CD14-positive monocyte (primary cell): Measurements from ENCODE around the gene CDK5RAP2. TPM values are rescaled to one million over a fixed set of nuclear protein-coding genes. Genes with fewer than 3 reads are reported as not detected.
"Not testable (repeated sequence)": the region's sequence is repeated elsewhere in the genome, so short reads cannot be mapped to it uniquely, and the experiment has no call there.

ENCODE experiments used
- DNase-seq, 3 donors: peaks; one replicate each; pipeline ENCODE4 v3.0.0-alpha.2; 2011 to 2022
- H2AFZ ChIP-seq: 2 replicates; pipeline ENCODE4 v1.6.0; 2012; ENCODE audit warnings: mild to moderate bottlenecking, low read depth, low read length, inconsistent platforms; ENCODE audit not compliant: insufficient read depth, poor library complexity, severe bottlenecking
- H3K27ac ChIP-seq, 2 donors: 1 replicate in 1 of 2; 2 replicates in 1 of 2; pipeline ENCODE4 v1.5.1; 2012 to 2013; ENCODE audit warnings: low read length in 2 of 2, control low read depth in 1 of 2, inconsistent platforms in 1 of 2, low read depth in 1 of 2, mild to moderate bottlenecking in 1 of 2
- H3K27me3 ChIP-seq, 2 donors: one replicate each; pipeline versions ENCODE4 v1.6.0 to v1.6.1; 2011 to 2013; ENCODE audit warnings: low read length in 2 of 2; ENCODE audit not compliant: control insufficient read depth in 2 of 2, insufficient read depth in 2 of 2
- H3K36me3 ChIP-seq, 2 donors: replicated peaks in 1 of 2; 1 replicate in 1 of 2; 2 replicates in 1 of 2; pipeline versions ENCODE4 v1.5.1 to v1.6.1; 2012 to 2013; ENCODE audit warnings: low read length in 2 of 2, control low read depth in 1 of 2, inconsistent platforms in 1 of 2, mild to moderate bottlenecking in 1 of 2; ENCODE audit not compliant: insufficient read depth in 2 of 2, control insufficient read depth in 1 of 2
- H3K4me1 ChIP-seq, 2 donors: 1 replicate in 1 of 2; 2 replicates in 1 of 2; pipeline versions ENCODE4 v1.5.1 to v1.6.1; 2012 to 2013; ENCODE audit warnings: low read length in 2 of 2, control low read depth in 1 of 2, inconsistent platforms in 1 of 2, mild to moderate bottlenecking in 1 of 2, moderate library complexity in 1 of 2; ENCODE audit not compliant: insufficient read depth in 2 of 2, control insufficient read depth in 1 of 2
- H3K4me2 ChIP-seq: replicated peaks from 2 replicates; pipeline ENCODE3; 2012; ENCODE audit warnings: low read length, moderate library complexity, mild to moderate bottlenecking; ENCODE audit not compliant: poor library complexity, severe bottlenecking; ENCODE audit errors: extremely low read depth
- H3K4me3 ChIP-seq, 3 experiments: fragments of 200-600 bp in 1 of 3; sonication (generic) in 1 of 3; replicated peaks in 1 of 3; 1 replicate in 2 of 3; 2 replicates in 1 of 3; pipeline ENCODE4 v1.5.1; 2011 to 2013; ENCODE audit warnings: low read length in 3 of 3, mild to moderate bottlenecking in 3 of 3, control low read depth in 2 of 3, low read depth in 2 of 3, inconsistent platforms in 1 of 3, moderate library complexity in 1 of 3
- H3K79me2 ChIP-seq: 2 replicates; pipeline ENCODE4 v1.6.0; 2012; ENCODE audit warnings: mild to moderate bottlenecking, control low read depth, inconsistent platforms, low read length, moderate library complexity; ENCODE audit not compliant: insufficient read depth
- H3K9ac ChIP-seq: 2 replicates; pipeline ENCODE4 v1.6.0; 2017; ENCODE audit warnings: low read length, mild to moderate bottlenecking; ENCODE audit not compliant: insufficient read depth, poor library complexity, severe bottlenecking
- H3K9me3 ChIP-seq, 2 donors: replicated peaks in 1 of 2; 1 replicate in 1 of 2; 2 replicates in 1 of 2; pipeline versions ENCODE4 v1.5.1 to v1.6.1; 2012 to 2013; ENCODE audit warnings: low read length in 2 of 2, control low read depth in 1 of 2; ENCODE audit not compliant: control insufficient read depth in 1 of 2, insufficient read depth in 1 of 2
- H4K20me1 ChIP-seq: 2 replicates; pipeline ENCODE4 v1.6.0; 2012; ENCODE audit warnings: mild to moderate bottlenecking, low read length, control low read depth, moderate library complexity; ENCODE audit not compliant: insufficient read depth
- H3K27ac Mint-ChIP-seq, 7 donors: one replicate each; pipeline ENCODE4 v1.8.0; 2020; ENCODE audit warnings: mild to moderate bottlenecking in 7 of 7, mixed read lengths in 7 of 7, moderate library complexity in 6 of 7, inconsistent platforms in 2 of 7
- H3K27me3 Mint-ChIP-seq, 3 donors: one replicate each; pipeline ENCODE4 v1.8.0; 2021 to 2022; ENCODE audit warnings: low read depth in 3 of 3, mild to moderate bottlenecking in 3 of 3, mixed read lengths in 3 of 3, moderate library complexity in 3 of 3, inconsistent platforms in 1 of 3
- H3K36me3 Mint-ChIP-seq, 2 donors: one replicate each; pipeline ENCODE4 v1.8.0; 2020; ENCODE audit warnings: mixed read lengths in 2 of 2, inconsistent platforms in 1 of 2, mild to moderate bottlenecking in 1 of 2
- H3K4me1 Mint-ChIP-seq: one replicate; pipeline ENCODE4 v1.8.0; 2020; ENCODE audit warnings: mild to moderate bottlenecking, mixed read lengths
- H3K4me3 Mint-ChIP-seq, 2 donors: one replicate each; pipeline ENCODE4 v1.8.0; 2020; ENCODE audit warnings: mild to moderate bottlenecking in 2 of 2, mixed read lengths in 2 of 2, moderate library complexity in 1 of 2
- H3K9me3 Mint-ChIP-seq, 7 donors: one replicate each; pipeline ENCODE4 v1.8.0; 2020 to 2022; ENCODE audit warnings: mixed read lengths in 7 of 7, mild to moderate bottlenecking in 6 of 7, moderate library complexity in 6 of 7, inconsistent platforms in 2 of 7
- CTCF ChIP-seq: fragments of 200-600 bp; IDR thresholded peaks from one replicate; pipeline ENCODE4 v1.8.0; 2022; ENCODE audit warnings: antibody characterized with exemption, mild to moderate bottlenecking
- WGBS: methylation state at CpG from one replicate; pipeline ENCODE4 v1.1.5; 2013; ENCODE audit warnings: missing lambda C conversion rate; ENCODE audit not compliant: insufficient coverage; 5-methylcytosine and 5-hydroxymethylcytosine counted together
- intact Hi-C, 2 donors: fragments of 100-400 bp; cut with micrococcal nuclease; formaldehyde crosslinking; loops; one replicate each; pipeline versions ENCODE4 v1.15.0 to v1.15.1; 2023
- polyA plus RNA-seq, 3 donors: library from polyadenylated mRNA; depleted of rRNA in 1 of 3; unstranded in 2 of 3; stranded (reverse) in 1 of 3; fragments of 300-500 nt in 2 of 3; fragments of >200 nt in 1 of 3; fragmentation: Illumina TruSeq in 2 of 3; gene quantifications; 1 replicate in 2 of 3; 2 replicates in 1 of 3; pipeline ENCODE4 v1.2.3, GENCODE V29; 2012 to 2021

Gene CDK5RAP2
- polyA plus RNA-seq, 3 donors = 2.0 to 13.7 (median 6.1) TPM

DNA sequence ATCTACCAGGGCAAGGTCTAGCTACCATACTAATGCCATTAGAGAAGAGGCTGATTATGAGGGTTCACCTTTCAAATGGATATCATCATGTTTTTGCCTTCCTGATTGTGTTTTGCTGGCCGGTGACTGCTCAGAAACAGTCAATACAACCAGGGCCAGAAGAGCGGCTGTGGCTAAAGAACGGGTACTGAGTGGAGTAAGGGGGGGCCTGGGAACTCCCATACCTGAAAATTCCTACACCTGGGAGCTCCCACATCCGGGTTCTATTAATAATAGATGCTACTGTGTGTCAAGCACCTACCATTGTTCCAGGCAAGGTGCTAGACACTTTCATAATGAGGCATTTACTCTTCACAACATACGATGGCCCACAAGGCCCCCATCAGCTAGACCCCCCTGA, 79.2 kb downstream of the CDK5RAP2 start:
- Histone ChIP-seq H3K4me2 (no peak overlapping the region), H3K79me2 (no peaks in the 10 kb centered on the region), H3K27ac (no peak overlapping the region), H3K9me3 (no peaks in the 10 kb centered on the region), H3K36me3 (peaks cover 19 to 68% of the 10 kb centered on the region in 2 donors), H3K9ac (no peak overlapping the region), H3K4me1 (no peaks in the 10 kb centered on the region), H3K27me3 (no peaks in the 10 kb centered on the region), H2AFZ (no peak overlapping the region), H4K20me1 (no peaks in the 10 kb centered on the region), H3K4me3 (no peak overlapping the region)
- Mint-ChIP-seq H3K4me3 (no peak overlapping the region), H3K27ac (no peak overlapping the region), H3K27me3 (no peaks in the 10 kb centered on the region), H3K4me1 (no peaks in the 10 kb centered on the region), H3K36me3 (peaks cover 44 to 59% of the 10 kb centered on the region in 2 donors), H3K9me3 (peaks cover 0 to 11% (median 4%) of the 10 kb centered on the region in 7 donors)
- 90% methylated on average over 1 of the region's 5 CpGs for WGBS
- TF ChIP-seq CTCF = no peak
- DNase-seq = no peak
- intact Hi-C loops = no loop called here

GRCh38 chr9:120497865-120498264, 82.1 kb downstream of the CDK5RAP2 start:
- H4K20me1 ChIP-seq, H3K4me3 Mint-ChIP-seq, H3K27ac ChIP-seq, H3K4me1 ChIP-seq, H3K79me2 ChIP-seq, H2AFZ ChIP-seq, H3K4me2 ChIP-seq, DNase-seq, H3K9me3 ChIP-seq, H3K27me3 ChIP-seq, H3K4me1 Mint-ChIP-seq, H3K4me3 ChIP-seq, intact Hi-C loops, H3K9ac ChIP-seq, H3K27me3 Mint-ChIP-seq: not testable (repeated sequence)
- peak overlapping the region in 1 of 7 donors; percentile 18 for H3K27ac Mint-ChIP-seq
- H3K36me3 Mint-ChIP-seq = peaks cover 26 to 38% of the 10 kb centered on the region in 2 donors
- peaks cover 15 to 39% of the 10 kb centered on the region in 2 donors for H3K36me3 ChIP-seq
- H3K9me3 Mint-ChIP-seq = peaks cover 0 to 13% (median 5%) of the 10 kb centered on the region in 7 donors
- 89% methylated on average over 4 of the region's 5 CpGs for WGBS

DNA sequence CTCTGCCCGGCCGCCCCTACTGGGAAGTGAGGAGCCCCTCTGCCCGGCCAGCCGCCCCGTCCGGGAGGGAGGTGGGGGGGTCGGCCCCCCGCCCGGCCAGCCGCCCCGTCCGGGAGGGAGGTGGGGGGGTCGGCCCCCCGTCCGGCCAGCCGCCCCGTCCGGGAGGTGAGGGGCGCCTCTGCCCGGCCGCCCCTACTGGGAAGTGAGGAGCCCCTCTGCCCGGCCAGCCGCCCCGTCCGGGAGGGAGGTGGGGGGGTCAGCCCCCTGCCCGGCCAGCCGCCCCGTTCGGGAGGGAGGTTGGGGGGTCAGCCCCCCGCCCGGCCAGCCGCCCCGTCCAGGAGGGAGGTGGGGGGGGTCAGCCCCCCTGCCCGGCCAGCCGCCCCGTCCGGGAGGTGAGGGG, 83.5 kb downstream of the CDK5RAP2 start:
- H3K27ac ChIP-seq, H3K9me3 ChIP-seq, H3K4me3 Mint-ChIP-seq, H3K79me2 ChIP-seq, DNase-seq, H3K27ac Mint-ChIP-seq, H3K4me1 ChIP-seq, H3K27me3 ChIP-seq, H3K4me3 ChIP-seq, H4K20me1 ChIP-seq, H2AFZ ChIP-seq, H3K4me2 ChIP-seq, H3K4me1 Mint-ChIP-seq, H3K27me3 Mint-ChIP-seq, H3K9ac ChIP-seq, intact Hi-C loops: not testable (repeated sequence)
- peaks cover 17 to 27% of the 10 kb centered on the region in 2 donors for H3K36me3 Mint-ChIP-seq
- peaks cover 5 to 25% of the 10 kb centered on the region in 2 donors for H3K36me3 ChIP-seq
- no CpG with 5 or more reads among the region's 37 CpGs for WGBS
- peaks cover 0 to 13% (median 5%) of the 10 kb centered on the region in 7 donors for H3K9me3 Mint-ChIP-seq
